SK-N-MC (cell line): Measurements from ENCODE around the gene CDK8.

Source experiments
- DNase-seq: peaks from one replicate; pipeline ENCODE4 v3.0.0-alpha.2; 2011; ENCODE audit warnings: low read depth, low spot score
- H3K27ac ChIP-seq: fragments of 200-600 bp; sonication (generic); 2 replicates; pipeline ENCODE4 v1.5.1; 2016; ENCODE audit warnings: mixed run types
- H3K36me3 ChIP-seq: fragments of 200-600 bp; sonication (generic); 2 replicates; pipeline ENCODE4 v1.6.1; 2017; ENCODE audit warnings: antibody characterized with exemption, low read length, mixed read lengths; ENCODE audit not compliant: insufficient read depth
- H3K4me3 ChIP-seq: fragments of 200-600 bp; sonication (generic); 2 replicates; pipeline ENCODE4 v1.5.1; 2016
- H3K9ac ChIP-seq: fragments of 200-600 bp; sonication (generic); 2 replicates; pipeline ENCODE4 v1.8.0; 2017; ENCODE audit warnings: mixed run types, mixed read lengths; ENCODE audit not compliant: insufficient read length
- H3K9me3 ChIP-seq: fragments of 200-600 bp; sonication (generic); 2 replicates; pipeline ENCODE4 v1.6.1; 2017; ENCODE audit warnings: low read depth, mild to moderate bottlenecking, antibody characterized with exemption, low read length, moderate library complexity, mixed read lengths
- EZH2 ChIP-seq: fragments of 200-600 bp; sonication (generic); IDR thresholded peaks from one replicate; pipeline ENCODE4 v1.6.1; 2017; ENCODE audit warnings: antibody characterized with exemption
- FOXP2 ChIP-seq: optimal IDR thresholded peaks from 2 replicates; pipeline ENCODE3; 2011; ENCODE audit warnings: mild to moderate bottlenecking, moderate library complexity; ENCODE audit not compliant: insufficient read depth; ENCODE audit errors: extremely low read length, control extremely low read depth
- POLR2AphosphoS5 ChIP-seq: IDR thresholded peaks from 2 replicates; pipeline ENCODE4 v1.6.1; 2012; ENCODE audit warnings: mild to moderate bottlenecking, low read depth, low read length, borderline replicate concordance

CDK8 gene

DNA sequence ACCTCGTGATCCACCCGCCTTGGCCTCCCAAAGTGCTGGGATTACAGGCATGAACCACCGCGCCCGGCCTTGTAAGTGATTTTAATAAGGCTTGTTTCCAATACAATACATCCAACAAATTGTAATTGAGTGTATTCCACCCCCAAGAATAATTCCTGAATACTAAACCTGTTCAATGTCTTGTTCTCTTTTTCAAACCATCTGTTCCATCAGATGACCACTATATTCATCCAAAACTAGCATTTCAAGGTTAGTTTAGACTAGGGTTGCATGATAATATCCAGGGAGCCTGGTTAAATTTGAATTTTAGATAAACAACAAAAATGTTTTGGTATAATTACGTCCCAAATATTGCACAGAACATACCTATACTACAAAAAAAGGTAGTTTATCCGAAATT lies 168.1 kb downstream of the CDK8 start:
- H3K36me3 ChIP-seq = no peaks in the 10 kb centered on the region
- no peak for DNase-seq
- H3K27ac ChIP-seq = no peak overlapping the region
- H3K9me3 ChIP-seq = no peaks in the 10 kb centered on the region
- no peak overlapping the region for H3K4me3 ChIP-seq
- no peak overlapping the region for H3K9ac ChIP-seq
- TF ChIP-seq EZH2 = no peak
- TF ChIP-seq POLR2AphosphoS5 = no peak
- TF ChIP-seq FOXP2 = no peak

DNA sequence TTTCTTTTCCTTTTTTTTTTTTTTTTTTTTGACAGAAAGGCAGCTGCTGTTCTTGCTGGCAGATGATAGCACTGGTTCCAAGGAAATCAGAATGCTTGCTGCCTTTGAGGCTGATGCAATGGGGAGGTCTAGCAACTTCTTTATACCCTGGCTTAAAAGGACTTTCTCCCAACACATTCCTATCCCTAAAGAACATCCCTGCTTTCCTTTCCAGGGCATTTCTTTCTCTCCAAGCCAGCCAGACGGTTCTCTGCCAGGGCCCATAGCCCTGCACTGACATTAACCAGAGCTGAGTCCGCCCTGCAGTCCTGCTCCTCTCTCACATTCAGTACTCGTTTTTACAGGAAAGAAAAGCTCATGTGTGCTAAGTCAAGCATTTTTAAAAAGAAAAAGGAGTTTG lies 169.7 kb downstream of the CDK8 start:
- Histone ChIP-seq H3K27ac (no peak overlapping the region), H3K4me3 (no peak overlapping the region), H3K9ac (no peak overlapping the region), H3K9me3 (no peaks in the 10 kb centered on the region), H3K36me3 (no peaks in the 10 kb centered on the region)
- TF ChIP-seq POLR2AphosphoS5 = no peak
- no peak for TF ChIP-seq EZH2
- DNase-seq = no peak

DNA sequence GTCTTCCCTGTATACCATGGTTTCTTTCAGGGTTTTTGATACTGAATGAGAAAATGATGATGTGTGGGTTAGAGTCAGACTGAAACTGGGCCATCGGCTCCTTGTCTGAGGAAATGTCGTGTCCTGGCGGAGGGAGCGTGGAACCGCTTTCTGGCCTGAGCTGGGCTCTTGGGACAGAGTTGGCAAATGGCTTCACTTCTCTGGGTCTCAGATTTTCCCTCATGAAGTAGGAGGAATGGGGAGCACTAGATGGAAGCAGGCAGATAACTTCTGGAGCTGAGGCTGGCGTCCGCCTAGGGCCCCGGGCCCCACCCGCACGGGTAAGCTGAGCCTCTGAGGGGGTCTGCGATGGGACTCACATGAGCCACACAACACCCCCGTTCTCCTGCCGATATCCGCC lies 170.3 kb downstream of the CDK8 start:
- no peaks in the 10 kb centered on the region for H3K9me3 ChIP-seq
- no peak overlapping the region for H3K27ac ChIP-seq
- no peak for TF ChIP-seq POLR2AphosphoS5
- TF ChIP-seq FOXP2 = no peak
- TF ChIP-seq EZH2 = no peak
- no peak overlapping the region for H3K4me3 ChIP-seq
- no peaks in the 10 kb centered on the region for H3K36me3 ChIP-seq
- no peak overlapping the region for H3K9ac ChIP-seq
- DNase-seq = no peak

DNA sequence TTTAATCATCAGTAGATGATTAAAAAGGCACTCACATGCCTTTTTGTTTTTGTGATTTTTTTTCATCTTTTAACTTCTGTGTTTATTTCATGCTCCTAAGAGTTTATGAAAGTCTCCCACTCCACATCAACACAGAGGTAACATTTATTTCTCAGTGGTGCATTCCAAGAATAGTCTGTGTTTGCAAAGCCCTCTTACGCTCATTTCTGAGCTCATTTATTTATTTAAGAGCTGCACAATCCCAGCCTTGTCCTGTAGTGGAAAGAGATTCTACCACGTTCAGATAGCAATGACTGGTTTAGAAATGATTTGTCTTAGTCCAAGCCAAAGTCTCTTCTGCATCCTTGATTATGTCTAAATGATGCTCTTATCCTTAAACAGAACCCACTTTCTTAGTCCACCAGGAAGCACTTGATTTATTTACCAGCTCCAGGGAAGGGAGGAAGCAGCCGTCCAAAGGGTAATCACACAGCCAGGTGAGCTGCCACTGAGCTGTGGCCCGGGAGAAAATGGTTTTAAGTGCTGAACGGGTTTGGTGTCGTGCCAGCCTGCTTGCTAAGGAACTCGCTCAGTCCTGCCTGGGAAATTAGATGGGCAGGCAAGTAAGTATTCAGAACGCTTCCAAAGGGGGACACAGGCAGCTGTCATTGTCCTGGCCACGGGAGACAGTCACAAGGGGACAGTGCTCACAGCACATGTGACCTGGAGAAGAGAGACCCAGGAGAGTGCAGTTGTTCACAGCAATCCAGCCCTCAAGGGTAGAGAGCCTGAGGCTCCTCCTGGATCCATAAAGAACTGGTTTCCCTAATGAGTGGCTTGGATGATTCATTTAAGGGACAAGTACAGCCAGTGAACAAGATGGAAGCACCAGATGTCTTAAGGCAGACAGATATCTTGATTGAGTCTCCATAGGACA lies 171.8 kb downstream of the CDK8 start:
- DNase-seq = no peak
- no peaks in the 10 kb centered on the region for H3K36me3 ChIP-seq
- TF ChIP-seq FOXP2 (no peak), EZH2 (no peak), POLR2AphosphoS5 (no peak)
- no peak overlapping the region for H3K4me3 ChIP-seq
- H3K27ac ChIP-seq = no peak overlapping the region
- no peak overlapping the region for H3K9ac ChIP-seq
- no peaks in the 10 kb centered on the region for H3K9me3 ChIP-seq

DNA sequence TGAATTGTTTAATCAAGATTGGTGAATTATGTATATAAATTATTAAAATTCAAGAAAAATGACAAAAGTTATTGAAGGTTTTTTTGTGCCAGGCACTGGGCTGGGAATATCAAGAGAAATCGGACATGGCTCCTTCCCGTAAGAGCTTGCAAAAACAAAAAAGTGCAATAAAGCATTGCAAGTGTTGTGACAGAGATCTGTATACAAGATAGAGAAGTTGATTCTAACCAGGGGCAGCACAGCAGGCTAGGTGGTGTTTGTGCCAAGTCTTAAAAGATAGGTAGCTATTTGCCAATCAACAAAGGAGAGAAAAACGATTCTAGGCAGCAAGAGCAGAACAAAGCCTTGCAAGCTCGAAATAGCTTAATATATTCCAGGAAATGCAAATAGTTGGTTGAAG lies 179.8 kb downstream of the CDK8 start:
- no peak for DNase-seq
- no peak for TF ChIP-seq FOXP2
- no peak for TF ChIP-seq POLR2AphosphoS5
- no peak for TF ChIP-seq EZH2
- no peak overlapping the region for H3K4me3 ChIP-seq

DNA sequence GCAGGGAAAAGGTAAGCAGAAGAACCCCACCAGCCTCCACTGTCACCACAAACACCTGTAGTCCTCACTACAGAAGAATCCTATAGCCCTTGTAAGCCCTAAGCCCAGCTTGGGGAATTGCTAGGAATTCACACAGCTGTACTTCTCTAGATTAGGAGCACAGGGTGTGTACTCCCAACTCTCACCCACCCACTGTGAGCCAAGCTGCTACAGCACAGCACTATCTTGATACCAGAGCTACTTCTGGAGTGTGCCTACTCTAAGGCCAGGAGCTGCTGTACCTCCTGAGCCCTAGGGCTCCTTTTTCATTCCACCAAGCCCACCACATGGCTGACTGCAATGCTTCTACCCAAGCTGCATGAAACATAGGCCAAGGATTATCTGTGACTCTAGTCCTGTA lies 181.2 kb downstream of the CDK8 start:
- Histone ChIP-seq H3K4me3 (no peak overlapping the region), H3K27ac (no peak overlapping the region), H3K9me3 (no peaks in the 10 kb centered on the region), H3K36me3 (no peaks in the 10 kb centered on the region), H3K9ac (no peak overlapping the region)
- TF ChIP-seq POLR2AphosphoS5 = no peak
- no peak for TF ChIP-seq EZH2
- TF ChIP-seq FOXP2 = no peak
- DNase-seq = no peak

More for the DNA sequence above, 179.8 kb downstream of the CDK8 start:
- Histone ChIP-seq H3K36me3 (no peaks in the 10 kb centered on the region), H3K9me3 (no peaks in the 10 kb centered on the region), H3K27ac (no peak overlapping the region), H3K9ac (no peak overlapping the region)

DNA sequence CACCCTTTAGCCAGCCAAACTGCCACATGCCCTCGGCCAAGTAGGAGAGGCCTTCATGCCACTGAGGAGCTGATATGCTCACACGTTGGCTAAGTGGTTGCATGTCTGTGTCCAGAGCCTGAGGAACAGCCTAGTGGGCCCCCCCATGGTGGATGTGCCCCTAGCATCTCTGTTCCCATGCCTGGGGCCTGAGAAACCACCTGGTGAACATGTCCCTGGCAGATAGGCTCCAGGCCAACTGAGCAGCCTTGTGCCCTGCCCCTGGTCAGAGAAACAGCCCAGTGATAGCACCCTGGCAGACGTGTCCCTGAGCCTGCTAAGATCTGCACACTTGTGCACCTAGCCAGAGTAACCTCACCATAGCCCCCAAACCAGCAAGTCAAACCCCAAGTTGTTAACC lies 181.7 kb downstream of the CDK8 start:
- TF ChIP-seq POLR2AphosphoS5 (no peak), EZH2 (no peak), FOXP2 (no peak)
- H3K4me3 ChIP-seq = no peak overlapping the region
- no peaks in the 10 kb centered on the region for H3K36me3 ChIP-seq
- H3K27ac ChIP-seq = no peak overlapping the region
- DNase-seq = no peak
- no peak overlapping the region for H3K9ac ChIP-seq
- H3K9me3 ChIP-seq = no peaks in the 10 kb centered on the region

DNA sequence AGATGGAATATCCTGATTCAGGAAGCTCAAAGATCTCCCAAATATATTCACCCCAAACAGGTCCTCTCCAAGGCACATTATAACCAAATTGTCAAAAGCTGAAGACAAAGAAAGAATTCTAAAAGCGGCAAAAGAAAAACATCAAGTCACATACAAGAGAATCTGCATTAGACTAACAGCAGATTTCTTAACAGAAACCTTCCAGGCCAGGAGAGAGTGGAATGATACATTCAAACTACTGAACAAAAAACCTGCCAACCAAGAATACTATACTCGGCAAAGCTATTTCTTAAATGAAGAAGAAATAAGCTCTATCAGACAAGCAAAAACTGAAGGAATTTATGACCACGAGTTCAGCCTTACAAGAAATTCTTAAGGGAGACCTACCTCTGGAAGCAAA lies 183.0 kb downstream of the CDK8 start:
- H3K9ac ChIP-seq = no peak overlapping the region
- H3K9me3 ChIP-seq = no peaks in the 10 kb centered on the region
- no peaks in the 10 kb centered on the region for H3K36me3 ChIP-seq
- no peak overlapping the region for H3K27ac ChIP-seq
- TF ChIP-seq FOXP2 (no peak), EZH2 (no peak), POLR2AphosphoS5 (no peak)
- DNase-seq = no peak
- H3K4me3 ChIP-seq = no peak overlapping the region

DNA sequence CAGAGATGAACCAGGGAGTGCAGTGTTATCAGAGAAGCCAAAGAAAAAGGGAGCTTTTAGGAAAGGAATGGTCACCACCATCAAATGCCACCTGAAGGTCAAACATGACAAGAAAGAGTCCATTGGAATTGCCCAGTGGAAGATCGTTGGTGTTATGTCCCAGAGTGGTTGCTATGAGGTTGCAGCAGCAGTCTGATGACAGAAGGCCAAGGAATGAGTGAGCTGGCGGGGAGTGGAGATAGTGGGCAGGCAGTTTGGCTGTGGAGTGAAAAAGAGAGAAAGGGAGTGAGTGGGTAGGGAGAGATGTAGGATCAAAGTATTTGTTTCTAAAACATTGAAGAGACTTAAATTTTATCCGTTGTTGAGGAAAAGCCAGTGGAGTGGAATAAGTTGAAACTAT lies 186.2 kb downstream of the CDK8 start:
- Histone ChIP-seq H3K4me3 (no peak overlapping the region), H3K27ac (no peak overlapping the region), H3K9ac (no peak overlapping the region), H3K36me3 (no peaks in the 10 kb centered on the region), H3K9me3 (no peaks in the 10 kb centered on the region)
- DNase-seq = no peak
- TF ChIP-seq POLR2AphosphoS5 (no peak), EZH2 (no peak), FOXP2 (no peak)
